ENCODE results near the gene RASSF3. TPM values are rescaled to one million over a fixed set of nuclear protein-coding genes. Genes with fewer than 3 reads are reported as not detected.

The RASSF3 gene
- total RNA-seq, 1 donor from 2014 or later: 11.2 TPM

GRCh38 chr12:64718649-64719048 lies 108.4 kb downstream of the RASSF3 start:
- DNase-seq (ENCODE audit: low spot score) (no peak), ATAC-seq (no peak)

DNA sequence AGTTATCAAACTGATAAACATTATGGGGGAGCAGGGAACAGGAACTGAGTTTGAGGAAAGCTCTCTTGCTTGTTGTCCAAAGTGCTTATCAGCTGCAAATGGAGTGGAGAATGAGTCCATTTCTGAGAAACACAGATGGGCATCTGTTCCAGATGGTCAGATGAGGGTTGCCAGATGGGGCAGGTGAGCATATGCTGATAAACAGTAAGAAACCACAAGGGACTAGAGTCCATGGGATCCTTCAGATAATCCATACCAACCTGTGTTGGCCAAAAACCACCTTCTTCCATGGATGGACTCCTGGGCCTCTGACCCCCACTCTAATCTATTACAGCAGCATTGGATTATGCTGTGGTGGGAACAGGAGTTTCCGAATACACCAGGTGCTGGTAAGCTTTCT lies 110.6 kb downstream of the RASSF3 start:
- DNase-seq (ENCODE audit: low spot score): no peak

GRCh38 chr12:64722835-64723234 lies 112.5 kb downstream of the RASSF3 start:
- DNase-seq (ENCODE audit: low spot score) (no peak), ATAC-seq (no peak)

More for the DNA sequence above, 110.6 kb downstream of the RASSF3 start:
- ATAC-seq: no peak

- ATAC-seq (no peak), DNase-seq (ENCODE audit: low spot score) (no peak)
These were observed 113.3 kb downstream of the RASSF3 start for GRCh38 chr12:64723630-64724029.

GRCh38 chr12:64724201-64724745 lies 114.0 kb downstream of the RASSF3 start:
- ATAC-seq (no peak), DNase-seq (ENCODE audit: low spot score) (no peak)

GRCh38 chr12:64729909-64730587 lies 119.8 kb downstream of the RASSF3 start:
- DNase-seq (ENCODE audit: low spot score): no peak
- ATAC-seq: no peak

DNA sequence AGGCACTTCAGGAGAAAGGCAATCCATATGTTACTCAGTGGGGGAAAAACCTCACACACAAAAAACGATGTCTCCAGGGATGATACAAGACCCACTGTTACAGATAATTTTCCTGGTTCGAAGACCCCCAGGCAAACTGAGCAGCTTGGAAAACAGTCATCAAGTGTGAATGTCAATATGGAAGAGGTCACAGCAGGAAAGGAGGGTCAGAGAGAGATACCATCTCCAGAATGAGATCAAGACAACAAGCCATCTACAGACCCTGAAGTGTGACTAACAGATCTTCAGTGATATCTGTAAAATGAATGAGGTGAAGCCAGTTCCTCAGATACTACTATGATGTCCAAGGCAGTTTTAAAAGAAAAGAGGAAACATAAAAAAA lies 120.3 kb downstream of the RASSF3 start:
- no peak for DNase-seq (ENCODE audit: low spot score)
- ATAC-seq: no peak

- DNase-seq (ENCODE audit: low spot score): no peak
- no peak for ATAC-seq
These were observed 121.4 kb downstream of the RASSF3 start for GRCh38 chr12:64731683-64732082.

DNA sequence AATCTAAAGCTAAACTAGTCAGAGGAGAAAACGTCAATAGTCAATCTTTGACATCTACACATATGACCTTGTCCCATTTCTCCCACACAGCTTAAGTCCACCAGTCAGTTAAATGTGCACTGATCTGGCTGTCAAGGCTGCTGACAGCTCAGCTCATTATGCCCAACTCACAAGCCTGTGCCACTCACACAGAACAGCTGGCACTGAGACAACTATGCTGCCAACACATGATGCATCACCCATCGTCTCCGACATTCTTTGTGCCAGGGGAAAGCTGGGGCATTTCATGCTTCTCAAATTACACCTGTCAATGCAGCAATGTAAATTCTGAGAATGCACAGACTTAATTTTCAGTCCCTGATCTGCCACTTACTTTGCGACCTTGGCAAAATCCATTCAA lies 123.6 kb downstream of the RASSF3 start:
- DNase-seq (ENCODE audit: low spot score) (no peak), ATAC-seq (no peak)

GRCh38 chr12:64735442-64735841 lies 125.1 kb downstream of the RASSF3 start:
- DNase-seq (ENCODE audit: low spot score): no peak
- no peak for ATAC-seq

GRCh38 chr12:64736771-64737170 lies 126.5 kb downstream of the RASSF3 start:
- ATAC-seq (no peak), DNase-seq (ENCODE audit: low spot score) (no peak)

GRCh38 chr12:64737539-64737938 lies 127.2 kb downstream of the RASSF3 start:
- DNase-seq (ENCODE audit: low spot score) (no peak), ATAC-seq (no peak)

DNA sequence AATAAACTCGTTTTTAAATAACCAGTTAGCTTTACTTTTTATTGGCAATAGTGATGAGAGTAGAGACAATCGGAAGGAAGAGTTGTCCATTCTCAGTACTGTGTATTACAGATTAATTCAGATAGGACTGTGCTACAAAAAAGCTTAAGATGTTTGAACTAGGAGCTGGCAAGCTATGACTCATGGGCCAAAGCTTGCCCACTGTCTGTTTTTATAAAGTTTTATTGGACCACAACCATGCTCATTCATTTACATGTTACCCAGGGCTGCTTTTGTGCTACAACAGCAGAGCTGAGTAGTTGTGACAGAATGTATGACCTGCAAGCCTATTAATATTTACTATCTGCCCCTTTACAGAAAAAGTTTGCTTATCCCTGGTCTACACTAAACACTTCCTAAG lies 129.5 kb downstream of the RASSF3 start:
- ATAC-seq (no peak), DNase-seq (ENCODE audit: low spot score) (no peak)

- DNase-seq (ENCODE audit: low spot score) (no peak), ATAC-seq (no peak)
These were observed 130.4 kb downstream of the RASSF3 start for GRCh38 chr12:64740646-64741045.

DNA sequence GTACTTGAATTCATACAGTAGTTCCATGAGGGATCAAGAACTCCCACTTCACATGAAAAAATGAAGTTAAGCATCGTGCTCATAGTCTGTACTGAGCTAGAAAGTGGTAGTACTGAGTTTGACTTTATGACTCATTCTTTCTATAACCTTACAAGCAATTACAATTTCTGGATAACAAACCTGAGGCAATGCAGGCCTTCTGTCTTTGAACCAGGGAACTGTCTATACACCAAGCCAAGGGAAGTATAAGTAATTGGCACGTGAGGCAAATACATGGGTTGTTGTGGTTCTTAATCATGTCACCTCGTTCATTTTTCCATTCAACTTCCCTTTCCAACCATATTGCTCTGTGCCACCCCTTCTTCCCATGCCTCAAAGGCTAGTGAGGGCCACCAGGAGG lies 132.1 kb downstream of the RASSF3 start:
- ATAC-seq (no peak), DNase-seq (ENCODE audit: low spot score) (no peak)

- ATAC-seq: no peak
These were observed 132.9 kb downstream of the RASSF3 start for GRCh38 chr12:64743206-64743605.

GRCh38 chr12:64744422-64745258 lies 134.3 kb downstream of the RASSF3 start:
- no peak for ATAC-seq
- DNase-seq (ENCODE audit: low spot score): no peak

More at GRCh38 chr12:64743206-64743605, 132.9 kb downstream of the RASSF3 start:
- no peak for DNase-seq (ENCODE audit: low spot score)

- ATAC-seq (no peak), DNase-seq (ENCODE audit: low spot score) (no peak)
These were observed 135.0 kb downstream of the RASSF3 start for GRCh38 chr12:64745259-64745807.

DNA sequence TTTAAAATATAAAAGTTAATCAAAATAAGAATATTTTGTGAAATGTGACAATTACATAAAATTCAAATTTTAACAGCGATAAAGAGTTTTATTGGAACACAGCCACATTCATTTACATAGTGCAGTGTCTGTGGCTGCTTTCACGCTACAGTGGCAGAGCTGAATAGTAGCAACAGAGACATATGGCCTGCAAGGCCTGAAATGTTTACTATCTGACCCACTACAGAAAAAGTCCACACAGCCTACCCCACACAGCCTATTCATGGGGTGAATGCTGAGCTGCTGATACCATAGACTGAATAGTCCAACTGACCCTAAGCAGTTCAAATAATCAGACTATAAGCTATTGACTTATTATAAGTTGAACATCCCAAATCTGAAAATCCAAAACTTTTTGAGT lies 135.7 kb downstream of the RASSF3 start:
- ATAC-seq: no peak
- DNase-seq (ENCODE audit: low spot score): no peak

GRCh38 chr12:64746663-64747062 lies 136.4 kb downstream of the RASSF3 start:
- no peak for DNase-seq (ENCODE audit: low spot score)
- no peak for ATAC-seq
